Measurements from ENCODE around the gene SHANK2. TPM values are rescaled to one million over a fixed set of nuclear protein-coding genes. Genes with fewer than 3 reads are reported as not detected.

SHANK2 gene
- total RNA-seq, 1 donor from 2014 or later, result 0.03 TPM

DNA sequence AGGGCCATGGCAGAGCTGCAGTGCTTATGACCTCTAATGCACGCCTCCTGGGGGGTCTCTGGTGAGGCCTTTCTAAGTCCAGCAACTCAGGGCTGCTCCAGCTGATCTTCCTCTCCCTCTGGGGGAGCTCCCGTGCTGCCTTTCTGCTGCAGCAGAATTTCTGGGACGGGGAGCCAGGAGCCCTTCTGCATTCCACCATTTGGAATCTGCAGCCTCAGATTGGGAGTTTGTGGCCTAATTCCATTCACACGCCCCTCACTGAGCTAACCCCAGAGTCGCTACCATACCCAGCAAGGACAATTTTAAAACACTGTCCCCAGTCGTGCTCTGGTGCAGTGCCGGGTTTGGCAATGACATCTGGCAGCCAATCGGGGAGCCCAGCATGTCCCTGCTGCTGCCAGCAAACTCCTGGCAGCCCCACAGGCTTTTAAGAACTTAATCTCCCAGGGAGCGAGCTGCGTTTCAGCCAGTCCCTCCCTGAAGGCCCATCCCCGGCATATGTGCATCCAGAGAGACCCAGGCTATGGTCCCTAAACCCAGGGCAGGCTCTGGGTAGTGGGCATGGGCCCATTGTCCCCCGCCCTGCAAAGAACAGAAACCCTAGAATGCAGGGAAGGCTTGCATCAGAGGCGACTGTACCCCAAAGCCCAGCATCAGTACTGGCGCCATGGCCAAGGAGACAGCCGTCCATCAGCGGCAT, 4.7 kb downstream of the SHANK2 start:
- Mint-ChIP-seq H3K4me1 (ENCODE audit: unreplicated experiment) (peaks cover 7% of the 10 kb centered on the region), H3K4me3 (ENCODE audit: unreplicated experiment) (no peak overlapping the region), H3K36me3 (ENCODE audit: unreplicated experiment) (no peaks in the 10 kb centered on the region), H3K9me3 (ENCODE audit: unreplicated experiment) (no peaks in the 10 kb centered on the region), H3K27me3 (ENCODE audit: unreplicated experiment) (peaks cover 37% of the 10 kb centered on the region), H3K27ac (ENCODE audit: unreplicated experiment) (no peak overlapping the region)
- TF ChIP-seq, protein P1, sequence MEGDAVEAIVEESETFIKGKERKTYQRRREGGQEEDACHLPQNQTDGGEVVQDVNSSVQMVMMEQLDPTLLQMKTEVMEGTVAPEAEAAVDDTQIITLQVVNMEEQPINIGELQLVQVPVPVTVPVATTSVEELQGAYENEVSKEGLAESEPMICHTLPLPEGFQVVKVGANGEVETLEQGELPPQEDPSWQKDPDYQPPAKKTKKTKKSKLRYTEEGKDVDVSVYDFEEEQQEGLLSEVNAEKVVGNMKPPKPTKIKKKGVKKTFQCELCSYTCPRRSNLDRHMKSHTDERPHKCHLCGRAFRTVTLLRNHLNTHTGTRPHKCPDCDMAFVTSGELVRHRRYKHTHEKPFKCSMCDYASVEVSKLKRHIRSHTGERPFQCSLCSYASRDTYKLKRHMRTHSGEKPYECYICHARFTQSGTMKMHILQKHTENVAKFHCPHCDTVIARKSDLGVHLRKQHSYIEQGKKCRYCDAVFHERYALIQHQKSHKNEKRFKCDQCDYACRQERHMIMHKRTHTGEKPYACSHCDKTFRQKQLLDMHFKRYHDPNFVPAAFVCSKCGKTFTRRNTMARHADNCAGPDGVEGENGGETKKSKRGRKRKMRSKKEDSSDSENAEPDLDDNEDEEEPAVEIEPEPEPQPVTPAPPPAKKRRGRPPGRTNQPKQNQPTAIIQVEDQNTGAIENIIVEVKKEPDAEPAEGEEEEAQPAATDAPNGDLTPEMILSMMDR (IDR thresholded peaks at IDR 0.05), result no peak
- no peak for DNase-seq (ENCODE audit: extremely low spot score, unreplicated experiment)

GRCh38 chr11:71246559-71246958, 5.8 kb downstream of the SHANK2 start:
- H3K4me3 Mint-ChIP-seq (ENCODE audit: unreplicated experiment), result no peak overlapping the region
- no peak overlapping the region for H3K27ac Mint-ChIP-seq (ENCODE audit: unreplicated experiment)
- no peaks in the 10 kb centered on the region for H3K36me3 Mint-ChIP-seq (ENCODE audit: unreplicated experiment)
- DNase-seq (ENCODE audit: extremely low spot score, unreplicated experiment), result no peak
- H3K4me1 Mint-ChIP-seq (ENCODE audit: unreplicated experiment), result peaks cover 4% of the 10 kb centered on the region
- H3K9me3 Mint-ChIP-seq (ENCODE audit: unreplicated experiment), result no peaks in the 10 kb centered on the region
- TF ChIP-seq, protein P1 (IDR thresholded peaks at IDR 0.05), result no peak
- peaks cover 40% of the 10 kb centered on the region for H3K27me3 Mint-ChIP-seq (ENCODE audit: unreplicated experiment)

DNA sequence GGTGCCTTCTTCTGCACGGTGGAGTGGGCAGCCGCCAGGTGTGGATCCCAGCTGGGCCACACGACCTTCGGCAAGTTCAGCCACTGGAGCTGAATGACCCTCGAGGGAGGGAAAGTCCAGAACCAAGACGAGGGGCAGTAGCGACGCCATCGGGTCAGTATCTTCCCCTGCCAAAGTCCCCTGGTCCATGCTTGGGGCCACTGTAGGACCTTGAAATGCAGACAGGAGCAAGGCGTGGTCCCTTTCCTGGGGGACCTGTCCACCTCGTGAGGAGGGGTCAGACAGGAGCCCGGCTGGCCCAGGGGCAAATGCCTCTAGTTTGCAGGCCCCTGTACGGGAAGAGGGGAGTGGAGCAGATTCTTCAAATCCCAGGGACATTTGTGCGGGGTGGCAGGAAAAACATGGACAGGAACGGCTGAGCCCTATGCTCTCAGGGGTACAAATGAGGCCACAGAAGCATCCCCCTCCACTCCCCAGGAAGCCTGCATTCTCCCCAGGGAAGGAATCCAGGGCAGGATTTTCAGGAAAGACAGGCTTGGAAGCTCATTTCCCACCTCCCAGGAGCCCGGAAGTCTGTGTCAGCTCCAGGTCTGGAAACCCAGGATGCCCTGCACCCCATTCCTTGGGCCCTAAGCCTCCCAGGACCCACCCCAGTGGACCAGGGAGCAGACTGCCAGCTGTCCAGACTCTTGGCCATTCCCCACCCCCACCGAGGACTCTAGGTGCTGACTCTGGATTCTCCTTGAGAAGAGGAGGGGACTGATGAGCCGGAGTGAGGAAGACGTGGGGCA, 6.6 kb downstream of the SHANK2 start:
- Mint-ChIP-seq H3K4me1 (ENCODE audit: unreplicated experiment) (peaks cover 11% of the 10 kb centered on the region), H3K27ac (ENCODE audit: unreplicated experiment) (no peak overlapping the region), H3K4me3 (ENCODE audit: unreplicated experiment) (no peak overlapping the region), H3K9me3 (ENCODE audit: unreplicated experiment) (no peaks in the 10 kb centered on the region), H3K27me3 (ENCODE audit: unreplicated experiment) (peaks cover 38% of the 10 kb centered on the region), H3K36me3 (ENCODE audit: unreplicated experiment) (no peaks in the 10 kb centered on the region)
- TF ChIP-seq, protein P1 (IDR thresholded peaks at IDR 0.05), result no peak
- no peak for DNase-seq (ENCODE audit: extremely low spot score, unreplicated experiment)

DNA sequence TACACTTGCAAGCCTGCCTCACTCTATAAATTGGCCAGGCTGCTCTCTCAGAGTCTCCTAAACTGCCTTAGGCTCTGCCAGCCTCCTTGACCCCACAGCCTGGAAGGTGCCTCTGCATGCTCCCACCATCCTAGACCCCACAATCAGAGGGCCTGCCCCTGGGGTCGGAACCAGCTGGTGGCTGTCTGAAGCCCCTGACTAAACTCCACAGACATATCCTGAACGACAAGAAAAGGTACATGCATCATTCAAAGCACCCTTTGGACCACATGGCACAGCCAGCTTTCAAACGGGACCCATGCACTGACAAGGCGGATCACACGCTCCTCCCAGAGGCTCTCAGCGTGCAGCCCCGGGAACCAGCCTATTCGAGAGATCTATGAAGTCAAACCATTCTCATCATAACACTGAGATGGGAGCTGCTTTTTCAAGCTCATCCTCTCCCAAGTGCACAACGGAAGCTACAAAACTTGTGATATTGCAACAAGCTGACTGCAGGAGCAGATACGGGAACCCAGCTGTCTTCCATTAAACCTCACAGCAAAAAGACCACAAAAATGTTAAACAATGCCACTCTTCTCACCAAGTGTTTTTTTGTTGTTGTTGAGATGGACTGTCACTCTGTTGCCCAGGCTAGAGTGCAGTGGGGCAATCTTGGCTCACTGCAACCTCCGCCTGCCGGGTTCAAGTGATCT, 8.1 kb downstream of the SHANK2 start:
- DNase-seq (ENCODE audit: extremely low spot score, unreplicated experiment), result no peak
- no peaks in the 10 kb centered on the region for H3K9me3 Mint-ChIP-seq (ENCODE audit: unreplicated experiment)
- TF ChIP-seq, protein P1 (IDR thresholded peaks at IDR 0.05), result no peak
- H3K4me3 Mint-ChIP-seq (ENCODE audit: unreplicated experiment), result no peak overlapping the region
- H3K36me3 Mint-ChIP-seq (ENCODE audit: unreplicated experiment), result no peaks in the 10 kb centered on the region
- H3K4me1 Mint-ChIP-seq (ENCODE audit: unreplicated experiment), result peaks cover 13% of the 10 kb centered on the region
- H3K27me3 Mint-ChIP-seq (ENCODE audit: unreplicated experiment), result peaks cover 22% of the 10 kb centered on the region
- H3K27ac Mint-ChIP-seq (ENCODE audit: unreplicated experiment), result no peak overlapping the region

- no peak overlapping the region for H3K27ac Mint-ChIP-seq (ENCODE audit: unreplicated experiment)
- H3K36me3 Mint-ChIP-seq (ENCODE audit: unreplicated experiment), result no peaks in the 10 kb centered on the region
- no peak overlapping the region for H3K4me3 Mint-ChIP-seq (ENCODE audit: unreplicated experiment)
- no peaks in the 10 kb centered on the region for H3K9me3 Mint-ChIP-seq (ENCODE audit: unreplicated experiment)
- peaks cover 13% of the 10 kb centered on the region for H3K4me1 Mint-ChIP-seq (ENCODE audit: unreplicated experiment)
- TF ChIP-seq, protein P1 (IDR thresholded peaks at IDR 0.05), result no peak
- peaks cover 23% of the 10 kb centered on the region for H3K27me3 Mint-ChIP-seq (ENCODE audit: unreplicated experiment)
- DNase-seq (ENCODE audit: extremely low spot score, unreplicated experiment), result no peak
These were observed 10.0 kb downstream of the SHANK2 start for GRCh38 chr11:71242391-71242790.
